Natural killer cell (primary cell): Measurements from ENCODE around the gene TRNP1. TPM values are rescaled to one million over a fixed set of nuclear protein-coding genes. Genes with fewer than 3 reads are reported as not detected.
"Not testable (repeated sequence)": the region's sequence is repeated elsewhere in the genome, so short reads cannot be mapped to it uniquely, and the experiment has no call there.

Source experiments
- ATAC-seq, 3 donors: fragments of 150-1000 bp in 2 of 3; fragments of 200-7000 bp in 1 of 3; cut with Tn5 transposase; 1 replicate in 1 of 3; 2 replicates in 2 of 3; pipeline ENCODE4 v1.10.0; 2021; ENCODE audit warnings: mild to moderate bottlenecking in 2 of 3, moderate library complexity in 2 of 3
- DNase-seq, 2 donors: peaks; one replicate each; pipeline versions ENCODE4 v3.0.0 to v3.0.0-alpha.2; 2013 to 2021; ENCODE audit warnings: mixed read lengths in 1 of 2
- H3K27ac ChIP-seq: one replicate; pipeline ENCODE4 v1.5.1; 2013; ENCODE audit warnings: mild to moderate bottlenecking, low read length
- H3K27me3 ChIP-seq: one replicate; pipeline ENCODE4 v1.6.1; 2013; ENCODE audit warnings: low read length; ENCODE audit not compliant: control insufficient read depth, insufficient read depth
- H3K36me3 ChIP-seq: one replicate; pipeline ENCODE4 v1.6.1; 2013; ENCODE audit warnings: low read length; ENCODE audit not compliant: control insufficient read depth, insufficient read depth
- H3K4me1 ChIP-seq: one replicate; pipeline ENCODE4 v1.6.1; 2013; ENCODE audit warnings: low read length; ENCODE audit not compliant: control insufficient read depth, insufficient read depth
- H3K4me3 ChIP-seq: one replicate; pipeline ENCODE4 v1.5.1; 2013; ENCODE audit warnings: low read length
- H3K9me3 ChIP-seq: one replicate; pipeline ENCODE4 v1.6.1; 2013; ENCODE audit warnings: low read length; ENCODE audit not compliant: control insufficient read depth, insufficient read depth
- H3K27ac Mint-ChIP-seq, 2 donors: one replicate each; pipeline ENCODE4 v1.8.0; 2022; ENCODE audit warnings: mild to moderate bottlenecking in 2 of 2, mixed read lengths in 2 of 2, moderate library complexity in 1 of 2
- H3K27me3 Mint-ChIP-seq, 2 donors: one replicate each; pipeline ENCODE4 v1.8.0; 2022; ENCODE audit warnings: low read depth in 2 of 2, mixed read lengths in 2 of 2
- H3K36me3 Mint-ChIP-seq: one replicate; pipeline ENCODE4 v1.8.0; 2022; ENCODE audit warnings: mixed read lengths
- H3K4me1 Mint-ChIP-seq, 2 donors: one replicate each; pipeline ENCODE4 v1.8.0; 2022; ENCODE audit warnings: mixed read lengths in 2 of 2
- H3K4me3 Mint-ChIP-seq: one replicate; pipeline ENCODE4 v1.8.0; 2022; ENCODE audit warnings: mild to moderate bottlenecking, moderate library complexity, mixed read lengths
- H3K9me3 Mint-ChIP-seq, 2 donors: one replicate each; pipeline ENCODE4 v1.8.0; 2022; ENCODE audit warnings: mixed read lengths in 2 of 2
- CTCF ChIP-seq: fragments of 200-600 bp; IDR thresholded peaks from one replicate; pipeline ENCODE4 v1.8.0; 2022; ENCODE audit warnings: antibody characterized with exemption
- whole genome bisulfite sequencing: methylation state at CpG from one replicate; pipeline ENCODE4 v1.1.7; 2013; ENCODE audit warnings: missing lambda C conversion rate; ENCODE audit not compliant: insufficient coverage; 5-methylcytosine and 5-hydroxymethylcytosine counted together
- intact Hi-C: fragments of 100-400 bp; cut with micrococcal nuclease; formaldehyde crosslinking; loops from one replicate; pipeline ENCODE4 v1.14.2; 2022
- total RNA-seq, 4 donors: library from RNA; stranded (reverse); fragments of 120-200 nt in 1 of 4; gene quantifications; one replicate each; pipeline versions ENCODE4 v1.2.3 to v1.2.4, GENCODE V29; 2013 to 2022

TRNP1 gene
- total RNA-seq, 3 donors from 2014 or later (not counting 1 experiment from before 2014, with no cell fraction given), result 0.18 to 3.0 (median 0.95) TPM

GRCh38 chr1:26986658-26987057 is 6.8 kb upstream of the TRNP1 start:
- Histone ChIP-seq H3K4me3 (no peak overlapping the region), H3K4me1 (peaks cover 4% of the 10 kb centered on the region), H3K9me3 (no peaks in the 10 kb centered on the region), H3K36me3 (no peaks in the 10 kb centered on the region), H3K27me3 (peaks cover 6% of the 10 kb centered on the region), H3K27ac (no peak overlapping the region)
- WGBS, result 65% methylated on average over 2 of the region's 2 CpGs
- intact Hi-C loops, result no loop called here
- peaks cover 36 to 46% of the 10 kb centered on the region in 2 donors for H3K27me3 Mint-ChIP-seq
- ATAC-seq, result no peak
- DNase-seq, result no peak
- no peak for TF ChIP-seq CTCF
- no peak overlapping the region for H3K4me3 Mint-ChIP-seq
- H3K9me3 Mint-ChIP-seq, result no peaks in the 10 kb centered on the region
- H3K4me1 Mint-ChIP-seq, result peaks cover 0 to 5% of the 10 kb centered on the region in 2 donors
- H3K36me3 Mint-ChIP-seq, result no peaks in the 10 kb centered on the region
- H3K27ac Mint-ChIP-seq, result no peak overlapping the region

GRCh38 chr1:26989403-26990109 is 3.9 kb upstream of the TRNP1 start:
- H3K4me3 Mint-ChIP-seq, H3K36me3 Mint-ChIP-seq, H3K4me3 ChIP-seq, DNase-seq, intact Hi-C loops, H3K27ac ChIP-seq, H3K36me3 ChIP-seq, H3K9me3 Mint-ChIP-seq, ATAC-seq, H3K9me3 ChIP-seq, H3K27ac Mint-ChIP-seq: not testable (repeated sequence)
- peaks cover 19% of the 10 kb centered on the region for H3K4me1 ChIP-seq
- H3K27me3 ChIP-seq, result peaks cover 19% of the 10 kb centered on the region
- H3K4me1 Mint-ChIP-seq, result peaks cover 6 to 13% of the 10 kb centered on the region in 2 donors
- peaks cover 39 to 42% of the 10 kb centered on the region in 2 donors for H3K27me3 Mint-ChIP-seq
- 82% methylated on average over 9 of the region's 12 CpGs for WGBS

- 39% methylated on average over 10 of the region's 10 CpGs for WGBS
- no peaks in the 10 kb centered on the region for H3K36me3 ChIP-seq
- no peak overlapping the region for H3K27ac ChIP-seq
- Mint-ChIP-seq H3K27me3 (peaks cover 31 to 43% of the 10 kb centered on the region in 2 donors), H3K36me3 (no peaks in the 10 kb centered on the region), H3K4me3 (no peak overlapping the region), H3K9me3 (no peaks in the 10 kb centered on the region), H3K27ac (peak overlapping the region in 1 of 2 donors; percentile 61), H3K4me1 (peaks cover 6 to 13% of the 10 kb centered on the region in 2 donors)
- DNase-seq (peak in 1 of 2 donors; percentile 38), ATAC-seq (peak in 1 of 3 donors; percentile 36)
- peaks cover 23% of the 10 kb centered on the region for H3K27me3 ChIP-seq
- H3K9me3 ChIP-seq, result no peaks in the 10 kb centered on the region
- H3K4me1 ChIP-seq, result peaks cover 23% of the 10 kb centered on the region
- no peak for TF ChIP-seq CTCF
- intact Hi-C loops, result no loop called here
- no peak overlapping the region for H3K4me3 ChIP-seq
These were observed 2.0 kb upstream of the TRNP1 start for GRCh38 chr1:26991310-26992116.
